NCI-H526 (cell line): Measurements from ENCODE around the gene POLD2.
"Not testable (repeated sequence)": the region's sequence is repeated elsewhere in the genome, so short reads cannot be mapped to it uniquely, and the experiment has no call there.

Experiments used
- DNase-seq, 2 experiments: peaks; one replicate each; lab custom pipeline; 2025; lab: John Stamatoyannopoulos, UW

Gene POLD2

GRCh38 chr7:44139311-44140010, 16.1 kb upstream of the POLD2 start:
- DNase-seq = no peak

- DNase-seq = no peak
Measured at GRCh38 chr7:44138698-44139097, 15.3 kb upstream of the POLD2 start.

GRCh38 chr7:44136731-44137130, 13.4 kb upstream of the POLD2 start:
- DNase-seq = peak; percentile 88 to 89

- no peak for DNase-seq
Measured at GRCh38 chr7:44134943-44135628, 11.7 kb upstream of the POLD2 start.

GRCh38 chr7:44133295-44133694, 9.9 kb upstream of the POLD2 start:
- DNase-seq = no peak

GRCh38 chr7:44132039-44132438, 8.7 kb upstream of the POLD2 start:
- DNase-seq = no peak

GRCh38 chr7:44131173-44132029, 8.1 kb upstream of the POLD2 start:
- peak; percentile 49 to 79 for DNase-seq

GRCh38 chr7:44128721-44129582, 5.6 kb upstream of the POLD2 start:
- no peak for DNase-seq

GRCh38 chr7:44127161-44127560, 3.8 kb upstream of the POLD2 start:
- no peak for DNase-seq

GRCh38 chr7:44126574-44126973, 3.2 kb upstream of the POLD2 start:
- not testable (repeated sequence) for DNase-seq

GRCh38 chr7:44124822-44125202, 1.5 kb upstream of the POLD2 start:
- DNase-seq = no peak

GRCh38 chr7:44122529-44122928, 819 bp downstream of the POLD2 start:
- no peak for DNase-seq

- no peak for DNase-seq
Measured at GRCh38 chr7:44121761-44122420, 1.5 kb downstream of the POLD2 start.

- no peak for DNase-seq
Measured at GRCh38 chr7:44120395-44120794, 3.0 kb downstream of the POLD2 start.

GRCh38 chr7:44119829-44120380, 3.4 kb downstream of the POLD2 start:
- DNase-seq = no peak

- no peak for DNase-seq
Measured at GRCh38 chr7:44117801-44118429, 5.4 kb downstream of the POLD2 start.

GRCh38 chr7:44116789-44117666, 6.3 kb downstream of the POLD2 start:
- no peak for DNase-seq

- no peak for DNase-seq
Measured at GRCh38 chr7:44116087-44116788, 7.1 kb downstream of the POLD2 start.
